Measurements from ENCODE around the gene PTK6.

PTK6 gene

DNA sequence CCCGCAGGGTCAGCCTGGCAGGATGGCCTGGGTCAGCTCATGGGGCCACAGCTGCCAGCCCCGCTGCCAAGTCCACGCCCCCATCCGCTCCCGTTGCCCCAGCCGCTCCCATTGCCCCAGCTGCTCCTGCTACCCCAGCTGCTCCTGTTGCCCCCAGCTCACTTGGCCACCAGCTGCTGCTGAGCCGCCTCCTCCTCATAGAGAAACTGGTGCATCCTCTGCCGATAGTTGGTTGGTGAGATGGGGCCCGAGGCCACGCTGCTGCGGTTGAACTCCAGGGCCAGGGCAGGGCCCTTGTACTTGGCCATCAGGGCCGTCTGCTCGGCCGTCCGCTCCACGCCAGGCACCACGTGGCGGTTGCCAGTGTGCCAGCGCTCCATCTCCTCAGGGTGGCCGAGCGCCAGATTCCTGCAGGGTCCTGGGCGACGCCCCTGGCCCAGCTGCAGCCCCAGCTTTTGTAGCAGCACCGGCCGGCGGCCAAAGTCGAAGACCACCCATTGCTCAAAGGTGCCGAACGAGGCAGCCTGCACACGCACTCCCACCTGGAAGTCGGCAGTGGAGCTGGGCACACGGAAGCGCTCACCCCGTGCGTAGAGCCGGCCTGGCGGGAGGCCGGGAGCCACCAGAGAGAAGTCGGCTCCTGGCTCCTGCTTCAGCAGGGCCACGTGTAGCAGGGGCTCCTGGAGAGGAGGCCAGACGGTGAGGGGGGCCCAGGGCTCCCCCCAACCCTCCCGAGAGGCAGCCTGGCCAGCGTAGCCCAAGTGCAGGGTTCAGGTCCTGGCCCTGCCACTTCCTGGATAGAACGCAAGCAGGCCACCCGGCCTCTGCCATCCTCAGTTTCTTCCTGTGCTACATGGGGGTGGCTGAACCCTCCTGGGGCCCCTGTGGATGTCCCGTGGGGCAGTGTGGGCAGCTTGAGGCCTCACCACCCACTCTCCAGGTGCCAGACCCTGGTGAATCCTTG is 32.1 kb upstream of the PTK6 start:
- DNase-seq = no peak

DNA sequence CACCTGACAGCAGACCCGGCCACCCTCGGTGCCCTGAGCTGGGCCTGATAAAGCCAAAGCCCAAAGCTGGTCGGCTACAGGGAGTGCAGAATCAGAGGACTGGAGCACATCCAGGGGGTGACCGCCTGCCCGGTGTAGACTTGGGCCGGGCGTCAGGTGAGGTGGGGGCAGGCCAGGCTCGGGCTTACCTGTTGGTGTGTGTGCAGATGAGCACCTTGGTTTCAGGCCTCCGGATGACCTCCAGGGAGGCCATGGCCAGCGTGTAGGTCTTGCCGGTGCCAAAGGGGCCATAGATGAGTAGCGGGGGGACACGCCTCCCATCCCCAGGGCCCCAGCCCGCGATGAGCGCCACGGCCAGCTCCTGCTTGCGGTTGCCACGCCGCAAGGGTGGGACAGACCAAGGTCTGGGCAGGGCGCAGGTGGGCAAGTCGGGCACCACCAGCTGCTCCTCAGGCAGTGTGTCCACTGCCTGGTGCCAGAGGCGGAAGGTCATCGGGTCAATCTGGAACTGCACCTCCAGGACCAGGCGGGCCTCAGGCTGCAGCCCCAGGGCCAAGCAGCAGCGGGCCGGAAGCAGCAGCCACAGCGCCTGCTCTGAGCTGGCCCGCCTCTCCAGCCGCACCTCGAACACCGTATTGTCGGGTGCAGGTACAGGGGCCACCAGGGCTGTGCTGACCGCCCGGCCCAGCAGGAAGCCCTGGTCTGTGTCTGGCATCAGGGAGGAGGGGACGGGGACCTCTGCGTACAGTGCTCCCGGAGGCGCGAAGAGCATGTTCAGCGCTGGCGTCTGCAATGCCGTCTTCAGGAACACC is 31.2 kb upstream of the PTK6 start:
- no peak for DNase-seq

DNA sequence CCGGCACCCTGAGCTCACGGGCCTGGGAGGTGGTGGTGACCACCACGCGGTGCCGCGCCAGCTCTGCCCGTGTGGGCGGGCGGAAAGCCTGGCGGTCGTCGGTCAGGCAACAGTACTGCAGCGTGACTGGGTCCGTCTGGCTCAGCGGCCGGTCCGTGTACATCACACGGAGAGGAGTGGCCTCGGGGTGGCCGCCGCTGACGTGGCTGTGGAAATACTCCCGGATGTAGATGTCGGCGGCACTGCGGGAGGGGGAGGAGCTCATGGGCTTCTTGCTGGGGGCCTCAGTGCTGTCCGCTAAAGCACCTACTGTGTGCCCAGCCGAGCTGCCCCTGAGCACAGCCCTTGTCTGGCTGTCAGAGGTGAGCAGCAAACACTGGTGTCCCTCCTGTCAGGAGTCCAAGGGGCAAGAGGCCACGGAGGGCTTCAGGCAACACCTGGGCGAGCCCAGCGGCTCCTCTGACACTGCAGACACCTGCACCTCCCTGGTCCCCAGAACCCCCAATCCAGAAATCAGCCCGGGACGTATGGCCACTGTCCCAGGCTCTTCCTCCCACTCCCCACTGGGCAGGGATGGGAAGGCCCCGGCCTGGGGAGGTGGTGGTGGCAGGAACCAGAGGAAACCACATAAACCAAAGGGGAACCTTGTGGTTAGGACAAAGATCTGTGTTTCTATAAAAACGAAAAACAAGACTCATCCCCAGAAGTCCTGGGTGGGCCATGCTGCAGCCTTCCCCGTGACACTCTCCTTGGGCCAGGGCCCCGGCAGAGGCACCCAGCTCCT is 30.4 kb upstream of the PTK6 start:
- DNase-seq = peak; percentile 46

DNA sequence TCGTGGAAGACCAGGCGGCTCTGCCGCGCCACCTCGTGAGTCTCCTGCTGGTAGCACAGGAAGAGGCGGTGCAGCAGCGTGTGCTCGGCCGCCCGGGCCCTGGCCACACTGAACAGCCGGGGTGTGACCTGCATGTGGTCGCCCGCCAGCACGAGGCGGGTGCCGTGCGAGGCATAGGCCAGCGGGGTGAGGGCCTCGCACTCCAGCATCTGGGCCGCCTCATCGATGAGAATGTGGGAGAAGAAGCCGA is 29.9 kb upstream of the PTK6 start:
- no peak for DNase-seq

DNA sequence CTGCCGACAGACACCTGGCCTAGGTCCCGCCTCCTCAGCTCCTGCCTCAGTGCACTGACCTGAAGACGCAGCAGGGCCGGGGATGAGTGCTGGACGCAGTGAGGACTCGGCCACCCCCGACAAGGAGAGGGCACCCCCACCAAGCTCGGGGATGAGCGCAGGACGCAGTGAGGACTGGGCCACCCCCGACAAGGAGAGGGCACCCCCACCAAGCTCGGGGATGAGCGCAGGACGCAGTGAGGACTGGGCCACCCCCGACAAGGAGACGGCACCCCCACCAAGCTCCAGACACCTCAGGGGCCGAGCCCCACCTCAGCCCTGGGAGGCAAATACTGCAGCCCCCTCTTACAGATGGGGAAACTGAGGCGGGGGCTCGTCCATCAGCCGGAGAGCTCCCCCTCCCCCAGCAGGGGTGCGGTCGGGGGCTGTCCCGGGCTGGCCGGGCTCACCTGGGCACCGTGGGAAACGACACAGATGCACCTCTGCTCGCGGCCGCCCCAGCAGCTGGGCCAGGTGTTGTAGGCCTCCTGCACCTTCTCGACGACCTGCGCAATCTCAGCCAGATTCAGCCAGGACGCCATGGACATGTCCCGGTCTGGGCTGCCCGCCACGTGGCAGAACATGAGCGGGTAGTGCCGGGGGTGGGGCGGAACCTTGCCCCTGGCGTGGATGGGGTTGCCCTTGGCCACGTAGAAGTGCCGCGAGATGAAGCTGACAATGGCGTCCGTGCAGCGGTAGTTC is 29.4 kb upstream of the PTK6 start:
- no peak for DNase-seq

DNA sequence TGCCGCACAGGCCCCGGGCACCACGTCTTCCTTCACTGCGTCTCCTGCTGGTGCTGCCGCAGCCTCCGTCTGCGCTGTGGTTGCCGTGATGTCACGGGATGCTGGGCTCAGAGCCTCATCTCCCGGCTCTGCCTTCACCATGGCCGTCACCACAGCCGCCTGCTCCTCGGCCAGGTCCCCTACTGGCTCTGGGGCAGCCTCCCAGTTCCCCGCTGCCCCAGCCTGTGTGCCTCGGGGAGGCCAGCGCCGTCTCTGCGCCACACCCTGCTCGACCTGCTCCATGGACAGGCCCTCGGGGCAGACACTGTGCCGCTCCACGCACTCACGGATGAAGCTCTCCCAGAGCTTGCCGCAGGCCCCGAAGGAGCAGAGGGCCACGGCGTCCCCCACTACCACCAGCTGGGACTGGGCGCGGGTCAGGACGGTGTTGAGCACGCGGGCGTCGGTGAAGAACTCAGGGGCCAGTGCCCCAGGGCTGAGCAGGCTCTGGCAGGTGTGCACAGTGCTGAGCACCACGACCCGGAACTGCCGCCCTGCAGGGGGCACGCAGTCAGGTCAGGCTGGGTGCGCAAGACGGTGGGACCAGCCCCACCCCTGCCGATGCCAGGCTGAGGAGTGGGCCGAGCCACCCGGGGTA is 28.6 kb upstream of the PTK6 start:
- no peak for DNase-seq

DNA sequence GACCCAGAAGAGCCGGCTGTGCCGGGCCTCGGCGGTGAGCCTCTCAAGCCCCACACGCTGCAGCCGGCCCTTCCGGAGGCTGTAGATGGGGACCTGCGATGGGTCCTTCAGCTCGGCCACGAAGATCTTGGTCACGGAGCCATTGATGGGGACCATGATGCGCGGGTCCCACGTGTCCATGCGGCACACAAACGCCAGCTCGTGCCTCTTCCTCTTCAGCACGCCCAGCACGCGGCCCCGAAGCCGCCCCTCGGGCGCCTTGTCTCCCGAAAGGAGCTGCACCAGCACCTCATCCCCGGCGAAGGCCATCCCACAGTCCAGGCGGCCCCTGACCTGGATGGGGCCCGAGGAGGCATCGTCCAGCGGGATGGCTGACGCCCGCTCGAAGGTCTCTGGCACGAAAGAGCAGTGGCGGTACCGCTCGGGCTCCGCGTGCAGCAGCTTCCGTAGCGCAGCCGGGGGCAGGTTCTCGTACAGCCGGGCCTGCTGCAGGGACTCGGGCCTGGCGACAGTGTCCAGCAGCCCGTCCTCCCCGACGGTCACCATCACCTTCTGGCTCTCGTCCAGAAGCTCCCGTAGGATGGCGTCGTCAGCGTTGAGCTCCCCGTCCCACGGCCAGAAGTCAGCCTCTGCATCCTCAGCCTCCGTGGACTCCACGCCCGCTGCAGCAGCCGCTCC is 28.0 kb upstream of the PTK6 start:
- no peak for DNase-seq

DNA sequence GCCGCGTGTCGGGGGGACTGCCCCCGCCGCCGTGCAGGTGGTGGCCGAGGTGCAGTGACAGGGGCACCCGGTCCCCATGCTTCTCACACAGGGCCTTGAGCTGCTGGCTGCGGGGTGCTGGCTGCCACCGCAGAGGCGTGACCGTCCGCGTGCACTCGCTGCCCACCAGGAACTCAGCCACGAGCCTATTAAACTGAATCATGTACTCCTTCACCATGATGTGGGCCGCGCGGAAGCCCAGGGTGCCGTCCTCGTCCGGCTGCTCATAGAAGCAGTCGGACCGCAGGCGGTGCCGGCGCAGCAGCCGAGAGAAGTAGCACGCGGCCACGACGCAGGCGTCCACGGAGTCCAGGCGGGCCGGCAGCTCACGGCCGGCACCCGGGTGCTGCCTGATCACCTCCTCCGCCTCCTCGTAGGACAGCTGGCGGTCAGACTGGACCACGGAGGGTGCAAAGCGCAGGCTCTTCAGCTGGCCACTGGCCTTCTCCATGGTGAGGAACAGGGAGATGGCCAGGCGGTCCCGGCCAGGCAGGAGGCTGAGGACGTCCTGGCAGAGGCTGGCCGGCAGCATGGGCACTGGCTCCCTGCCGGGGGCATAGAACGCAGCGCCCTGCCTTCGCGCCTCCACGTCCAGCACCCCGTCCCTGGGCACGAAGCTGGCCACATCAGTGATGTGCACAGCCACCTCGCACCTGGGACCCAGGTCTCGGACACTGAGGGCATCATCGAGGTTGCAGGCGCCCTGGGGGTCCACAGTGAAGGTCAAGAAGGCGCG is 27.0 kb upstream of the PTK6 start:
- no peak for DNase-seq

DNA sequence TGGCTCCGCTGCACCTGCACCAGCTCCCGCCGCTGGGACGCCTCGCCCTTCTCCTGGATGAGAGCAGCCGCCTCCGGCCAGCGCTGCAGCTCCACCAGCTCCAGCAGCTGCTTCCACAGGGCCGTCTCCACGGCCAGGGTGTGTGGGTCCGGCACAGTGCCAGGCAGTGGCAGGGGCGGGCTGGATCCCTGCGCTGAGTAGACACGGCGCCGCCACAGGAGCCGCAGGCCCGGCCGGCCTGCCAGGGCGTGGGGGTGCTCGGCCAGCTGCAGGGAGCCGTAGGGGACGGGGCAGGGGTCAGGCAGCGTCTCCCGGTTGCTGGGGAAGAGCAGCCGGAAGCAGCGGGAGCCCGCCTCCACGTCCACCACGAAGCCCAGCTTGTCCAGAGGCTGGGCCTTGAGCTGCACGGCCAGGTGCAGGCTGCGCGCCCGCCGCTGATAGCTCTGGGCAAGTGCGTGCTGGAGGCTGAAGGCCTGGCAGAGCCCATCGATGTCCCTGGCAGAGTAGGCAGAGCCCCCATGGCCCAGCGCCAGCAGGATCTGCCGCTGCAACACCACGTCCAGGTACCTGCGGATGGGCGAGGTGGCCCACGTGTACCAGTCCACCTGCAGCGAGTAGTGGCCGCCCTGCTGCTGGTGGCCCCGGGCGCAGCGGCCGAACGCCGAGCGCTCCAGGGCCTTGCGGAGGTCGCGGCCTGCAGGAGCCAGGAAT is 26.2 kb upstream of the PTK6 start:
- no peak for DNase-seq

DNA sequence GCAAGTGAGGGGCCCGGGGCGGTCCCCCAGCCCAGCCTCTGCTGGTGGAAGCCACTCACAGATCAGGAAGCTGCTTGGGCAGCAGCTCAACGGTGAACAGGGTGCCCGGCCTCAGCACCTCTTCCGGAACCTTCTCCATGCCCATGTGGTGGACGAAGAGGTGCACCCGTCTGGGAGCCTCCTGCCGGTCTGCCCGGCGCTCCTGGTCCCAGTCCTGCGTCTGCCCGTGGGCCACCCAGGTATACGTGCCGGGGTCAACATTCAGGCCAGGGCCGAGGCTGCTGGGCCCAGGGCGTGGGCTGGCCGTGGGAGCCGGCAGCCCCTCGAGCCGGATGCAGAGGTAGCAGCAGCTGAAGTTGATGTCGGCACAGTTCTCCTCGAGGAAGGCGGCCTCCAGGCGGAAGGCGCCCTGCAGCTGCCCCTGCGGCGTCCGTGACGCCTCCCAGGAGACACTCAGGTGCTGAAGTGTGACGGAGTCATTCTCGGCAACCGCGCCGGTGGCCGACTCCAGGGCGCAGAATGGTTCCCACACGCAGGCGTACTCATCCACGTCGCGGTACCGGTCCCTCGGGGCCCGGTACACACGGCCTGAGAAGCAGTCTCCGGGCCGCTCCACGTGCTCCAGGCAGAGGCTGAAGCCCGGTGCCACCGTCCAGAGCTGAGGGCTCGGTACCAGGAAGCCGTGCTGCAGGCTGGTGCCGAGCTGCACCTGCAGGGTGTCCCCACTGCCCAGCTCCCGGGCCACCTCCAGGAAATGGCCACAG is 25.5 kb upstream of the PTK6 start:
- no peak for DNase-seq

DNA sequence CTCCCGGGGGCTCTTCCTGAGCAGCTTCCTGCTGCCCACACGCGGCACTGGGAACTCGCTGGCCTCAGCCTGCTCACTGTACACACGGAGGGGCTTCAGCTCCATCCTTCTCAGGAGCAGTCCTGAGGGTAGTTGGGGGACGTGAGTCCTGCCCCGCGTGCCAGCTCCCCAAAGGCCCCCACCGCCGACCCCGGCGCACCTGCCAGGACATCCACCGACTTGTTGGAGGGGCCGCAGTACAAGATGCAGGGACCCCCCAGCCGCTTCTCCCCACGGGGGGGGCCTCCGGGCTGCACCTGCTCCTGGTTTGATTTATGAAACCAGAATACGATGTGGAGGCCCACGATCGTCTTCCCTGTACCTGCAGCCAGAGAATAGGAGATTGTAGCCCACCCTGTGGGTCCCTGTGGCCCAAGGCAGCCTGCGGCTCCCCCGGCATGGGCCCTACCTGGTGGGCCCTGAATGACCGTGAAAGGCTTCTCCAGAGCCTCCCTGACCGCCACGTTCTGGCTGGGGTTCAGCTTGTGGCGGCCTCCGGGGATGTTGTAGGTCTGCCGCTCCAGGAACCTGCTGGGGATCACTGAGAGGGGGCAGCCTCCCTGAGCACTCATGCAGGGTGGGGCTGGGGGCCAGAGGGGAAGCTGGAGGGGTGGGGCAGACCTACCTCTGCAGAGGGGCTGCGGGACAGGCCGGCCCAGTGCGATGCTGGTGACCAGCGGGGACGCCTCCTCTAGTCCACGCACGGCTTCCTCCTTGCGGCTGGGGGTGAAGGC is 24.6 kb upstream of the PTK6 start:
- DNase-seq = no peak

DNA sequence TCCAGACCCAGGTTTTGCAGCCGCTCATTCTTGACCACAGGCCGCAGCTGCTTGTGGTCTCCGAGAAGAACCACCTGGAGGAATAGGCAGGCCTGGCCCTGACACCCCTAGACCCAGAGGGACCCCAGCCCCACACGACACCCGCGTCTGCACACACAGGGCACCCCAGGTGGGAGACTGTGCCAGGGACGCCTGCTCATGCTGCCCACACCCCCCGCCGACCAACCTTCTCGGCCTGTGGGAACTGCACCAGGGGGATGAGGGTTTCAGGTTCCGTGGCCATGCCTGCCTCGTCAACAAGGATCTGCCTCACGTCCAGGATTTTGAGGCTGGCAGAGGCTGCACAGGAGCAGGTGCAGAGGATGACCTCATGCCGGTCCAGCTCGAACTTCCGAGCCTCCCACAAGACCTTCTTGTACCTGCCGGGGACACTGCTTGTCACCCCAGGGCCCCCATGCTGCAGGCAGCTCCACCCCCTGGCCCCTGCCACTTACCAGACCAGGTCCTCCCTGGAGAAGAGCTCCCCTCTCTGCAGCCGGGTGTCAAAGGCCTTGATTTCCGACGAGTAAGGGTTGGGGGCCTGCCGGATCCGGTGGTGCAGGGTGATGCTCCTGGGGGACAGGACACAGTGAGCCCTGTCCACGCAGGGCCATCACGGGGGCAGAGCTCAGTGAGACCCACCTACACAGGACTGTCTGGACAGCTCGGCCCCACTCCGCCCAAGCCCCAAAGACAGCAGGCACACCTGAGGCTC is 23.9 kb upstream of the PTK6 start:
- no peak for DNase-seq

DNA sequence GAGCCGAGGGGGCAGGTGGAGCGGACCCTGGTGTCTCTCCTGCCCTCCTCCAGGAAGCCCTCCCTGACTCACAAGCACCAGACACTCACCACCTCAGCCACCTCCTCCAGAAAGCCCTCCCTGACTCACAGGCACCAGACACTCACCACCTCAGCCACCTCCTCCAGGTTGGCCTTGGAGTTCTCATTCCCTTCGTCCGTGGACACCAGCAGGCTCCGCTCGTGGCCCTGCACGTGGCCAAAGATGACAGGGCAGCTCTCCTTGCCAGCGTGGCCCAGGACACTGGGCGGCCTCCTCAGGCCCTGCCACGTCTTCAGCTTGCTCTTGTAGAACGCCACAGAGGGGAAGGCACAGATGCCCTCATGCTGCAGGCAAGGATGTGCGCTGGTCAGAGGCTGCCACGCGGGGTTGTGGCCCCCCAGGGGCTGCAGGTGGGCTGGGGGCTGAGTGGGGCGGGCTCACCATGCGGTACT is 23.2 kb upstream of the PTK6 start:
- no peak for DNase-seq

DNA sequence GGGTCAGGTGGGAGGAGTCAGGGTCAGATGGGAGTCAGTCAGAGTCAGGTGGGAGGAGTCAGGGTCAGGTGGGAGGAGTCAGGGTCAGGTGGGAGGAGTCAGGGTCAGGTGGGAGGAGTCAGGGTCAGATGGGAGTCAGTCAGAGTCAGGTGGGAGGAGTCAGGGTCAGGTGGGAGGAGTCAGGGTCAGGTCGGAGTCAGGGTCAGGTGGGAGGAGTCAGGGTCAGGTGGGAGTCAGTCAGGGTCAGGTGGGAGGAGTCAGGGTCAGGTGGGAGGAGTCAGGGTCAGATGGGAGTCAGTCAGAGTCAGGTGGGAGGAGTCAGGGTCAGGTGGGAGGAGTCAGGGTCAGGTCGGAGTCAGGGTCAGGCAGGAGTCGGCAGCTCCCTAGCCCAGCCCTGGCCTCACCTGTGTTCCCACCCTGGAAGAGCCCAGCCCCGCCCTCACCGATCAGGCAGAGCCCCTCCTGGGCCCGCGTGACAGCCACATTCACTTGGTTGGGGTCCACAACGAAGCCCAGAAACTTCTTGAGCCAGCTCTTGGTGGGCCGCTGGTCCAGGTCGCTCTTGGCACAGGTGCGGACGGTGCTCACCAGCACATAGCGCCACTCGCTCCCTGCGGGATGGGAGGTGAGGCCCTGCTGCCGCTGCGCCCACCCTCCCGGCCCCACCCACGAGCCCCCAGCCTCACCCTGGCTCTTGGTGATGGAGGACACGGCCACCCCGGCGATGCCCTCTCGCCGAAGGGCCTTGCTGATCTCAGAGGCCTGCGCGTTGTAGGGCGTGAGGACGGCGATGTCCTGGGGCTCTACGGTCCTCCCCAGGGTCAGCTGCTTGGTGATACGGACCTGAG is 22.5 kb upstream of the PTK6 start:
- peak; percentile 47 for DNase-seq

DNA sequence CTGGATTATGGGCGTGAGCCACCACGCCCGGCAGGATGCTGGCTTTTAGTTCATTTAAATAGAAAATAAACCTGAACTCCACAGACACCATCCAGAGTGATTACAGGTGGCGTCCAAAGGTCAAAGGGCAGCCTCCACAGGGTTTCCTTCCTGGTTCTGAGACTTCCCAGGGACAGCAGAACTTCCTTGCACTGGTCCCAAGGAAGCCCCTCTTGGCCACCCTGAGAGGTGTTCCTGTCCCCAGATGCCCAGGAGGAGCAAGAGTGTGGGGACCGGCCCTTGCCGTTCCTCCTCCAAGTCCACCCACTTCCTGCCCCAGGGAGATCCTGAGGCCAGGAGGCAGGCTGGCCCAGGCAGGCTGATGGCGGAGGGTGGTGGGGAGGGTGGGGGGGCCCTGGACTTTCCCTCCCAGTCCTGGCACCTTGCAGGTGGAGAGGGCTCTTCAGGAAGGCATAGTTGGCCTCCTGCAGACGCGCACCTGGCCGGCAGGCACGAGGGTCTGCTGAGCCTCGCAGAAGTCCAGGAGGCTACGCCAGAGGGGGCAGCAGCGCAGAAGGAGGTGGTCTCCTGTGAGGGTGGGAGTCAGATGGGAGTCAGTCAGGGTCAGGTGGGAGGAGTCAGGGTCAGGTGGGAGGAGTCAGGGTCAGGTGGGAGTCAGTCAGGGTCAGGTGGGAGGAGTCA is 21.8 kb upstream of the PTK6 start:
- no peak for DNase-seq

DNA sequence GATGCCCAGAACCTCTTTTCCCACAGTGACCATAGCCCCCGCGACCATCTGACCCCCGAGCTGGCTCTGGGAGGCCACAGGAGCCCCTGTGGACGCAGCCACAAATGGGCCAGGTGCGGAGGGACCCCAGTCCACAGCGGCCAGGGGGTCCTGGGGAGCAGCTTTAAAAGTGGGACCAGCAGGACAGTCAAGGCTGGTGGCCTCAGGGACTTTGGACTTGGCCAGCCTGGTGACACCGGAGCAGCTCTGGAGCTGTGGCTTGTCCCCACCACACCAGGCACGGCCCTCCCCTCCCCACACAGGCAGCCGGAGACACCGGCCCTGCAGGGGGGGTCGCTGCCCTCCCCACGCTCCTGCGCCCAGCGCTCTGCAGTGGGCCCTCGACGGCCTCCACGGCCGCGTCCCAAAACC is 20.3 kb upstream of the PTK6 start:
- DNase-seq = no peak
